Activated CD4-positive, CD25-positive, alpha-beta regulatory T cell treated with anti-CD3 and anti-CD28 coated beads, Interleukin-2, amount 50 U/mL, for 16 hours (primary cell): Measurements from ENCODE around the gene COPRS.

Experiments used
- DNase-seq: peaks from one replicate; pipeline ENCODE4 v3.0.0-alpha.2; 2020; ENCODE audit warnings: low read depth, low spot score

The COPRS gene

DNA sequence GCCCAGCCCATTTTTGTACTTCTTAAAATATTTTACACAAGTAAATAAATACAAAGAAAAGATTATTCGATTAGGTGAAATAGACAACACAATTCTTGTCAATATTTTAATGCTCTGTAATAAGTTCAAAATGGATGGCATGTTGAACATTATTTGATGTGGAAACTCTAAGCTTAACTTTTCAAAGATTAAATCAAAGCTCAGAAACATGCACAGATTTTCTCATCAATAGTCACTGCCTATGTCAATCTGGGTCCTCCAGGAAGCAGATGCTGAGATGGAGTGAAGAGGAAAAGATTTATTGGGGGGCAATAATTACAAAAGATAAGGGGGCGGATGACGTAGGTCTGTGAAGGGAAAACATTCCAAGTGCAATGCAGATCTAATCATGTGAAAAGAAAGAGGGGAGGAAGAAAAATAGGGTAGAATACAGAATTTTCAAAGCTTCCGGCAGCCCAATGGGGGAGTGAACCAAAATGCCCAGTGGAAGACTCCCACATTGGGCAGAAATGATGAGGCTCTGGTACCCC lies 50.5 kb downstream of the COPRS start:
- DNase-seq, result no peak

DNA sequence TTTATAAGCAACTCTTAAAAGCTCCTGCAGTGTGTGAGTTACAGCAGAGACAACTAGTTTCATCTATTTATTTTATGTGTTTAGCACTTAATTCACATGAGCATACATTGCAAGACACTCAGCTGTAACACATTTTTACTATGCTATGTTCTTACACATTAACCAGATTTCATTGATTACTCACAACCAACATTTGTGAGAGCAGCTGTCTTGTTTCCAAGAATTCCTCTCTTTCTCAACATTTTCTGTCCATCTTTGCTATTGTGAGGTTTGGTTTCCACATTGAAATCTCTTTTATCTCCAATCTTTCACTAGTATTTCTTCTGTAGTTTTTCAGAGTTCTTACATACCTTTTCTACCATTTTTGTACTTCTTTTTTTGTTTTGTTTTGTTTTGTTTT lies 51.2 kb downstream of the COPRS start:
- DNase-seq, result no peak

DNA sequence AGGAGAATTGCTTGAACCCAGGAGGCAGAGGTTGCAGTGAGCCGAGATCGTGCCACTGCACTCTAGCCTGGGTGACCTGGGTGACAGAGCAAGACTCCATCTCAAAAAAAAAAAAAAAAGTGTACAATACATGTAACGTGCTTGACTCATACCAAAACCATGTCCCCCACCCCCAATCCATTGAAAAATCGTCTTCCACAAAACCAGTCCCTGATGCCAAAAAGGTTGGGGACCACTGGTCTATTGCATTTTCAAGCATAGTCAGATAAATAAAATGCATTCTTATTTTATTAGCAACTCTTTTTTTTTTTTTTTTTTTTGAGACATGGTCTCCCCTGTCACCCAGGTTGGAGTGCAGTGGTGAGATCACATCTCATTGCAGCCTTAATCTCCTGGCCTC lies 52.1 kb downstream of the COPRS start:
- DNase-seq, result no peak

DNA sequence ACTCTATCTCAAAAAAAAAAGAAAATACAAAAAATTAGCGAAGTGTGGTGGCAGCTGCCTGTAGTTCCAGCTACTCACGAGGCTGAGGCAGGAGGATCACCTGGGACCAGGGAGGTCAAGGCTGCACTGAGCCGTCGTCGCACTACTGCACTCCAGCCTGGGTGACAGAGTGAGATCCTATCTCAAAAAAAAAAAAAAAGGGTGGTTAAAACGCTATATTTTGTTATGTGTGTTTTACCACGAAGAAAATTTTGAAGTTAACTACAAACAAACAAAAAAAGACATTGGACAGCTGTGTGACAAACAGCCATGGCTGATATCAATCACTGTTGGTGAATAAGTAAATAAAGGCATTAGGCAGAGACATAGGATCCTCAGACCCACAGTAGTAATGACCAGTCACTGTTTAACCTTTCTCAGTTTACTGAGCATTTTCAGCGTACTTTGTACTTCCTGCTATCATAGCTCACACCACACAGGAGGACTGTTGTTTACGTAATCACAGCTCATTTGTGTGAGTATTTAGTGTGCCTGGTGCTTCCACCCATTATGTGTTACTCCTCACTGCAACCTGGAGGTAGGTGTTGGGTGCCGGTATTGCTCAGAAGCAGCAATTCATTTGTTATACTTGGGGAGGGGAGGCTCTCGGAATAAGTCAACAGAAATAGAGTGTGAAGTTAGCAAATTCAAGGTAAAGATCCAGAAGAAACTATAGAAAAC lies 55.4 kb downstream of the COPRS start:
- no peak for DNase-seq

DNA sequence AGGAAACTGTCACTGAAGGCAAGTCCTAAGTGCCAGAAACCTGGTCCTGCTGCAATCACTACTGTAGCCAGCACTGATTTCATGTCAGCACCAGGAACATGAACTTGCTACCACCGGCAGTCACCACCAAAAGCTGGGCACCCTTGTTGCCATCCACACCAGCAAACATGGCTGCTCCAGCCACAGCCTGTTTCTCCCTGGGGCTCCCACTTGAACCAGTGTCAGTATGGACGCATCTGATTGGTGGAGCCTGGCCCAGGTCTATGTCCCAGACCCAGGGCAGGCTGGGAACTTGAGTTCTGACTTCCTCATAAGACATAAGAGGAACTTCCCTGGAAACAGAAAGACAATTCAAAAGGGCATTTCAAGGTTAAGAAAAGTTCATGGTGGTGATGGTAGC lies 56.5 kb downstream of the COPRS start:
- no peak for DNase-seq
